Psoas muscle (tissue), 8 donors: ENCODE measurements around the gene IQCH. TPM values are rescaled to one million over a fixed set of nuclear protein-coding genes. Genes with fewer than 3 reads are reported as not detected.

Experiments
- ATAC-seq, 4 donors: fragments of 200-7000 bp; cut with Tn5 transposase; one replicate each; pipeline ENCODE4 v1.9.1; 2020; ENCODE audit warnings: moderate library complexity in 3 of 4, mild to moderate bottlenecking in 2 of 4
- DNase-seq, 2 donors: peaks; one replicate each; pipeline ENCODE4 v3.0.0-alpha.2; 2020
- H3K27ac ChIP-seq: fragments of 200-600 bp; one replicate; pipeline ENCODE4 v1.8.0; 2022
- H3K27me3 ChIP-seq, 3 donors: fragments of 200-600 bp in 1 of 3; one replicate each; pipeline versions ENCODE4 v1.6.1 to v1.8.0; 2013 to 2022; ENCODE audit warnings: low read length in 2 of 3, mild to moderate bottlenecking in 2 of 3, moderate library complexity in 1 of 3; ENCODE audit not compliant: insufficient read depth in 3 of 3
- H3K36me3 ChIP-seq, 2 donors: fragments of 200-600 bp in 1 of 2; one replicate each; pipeline versions ENCODE4 v1.6.1 to v1.8.0; 2013 to 2022; ENCODE audit warnings: low read depth in 1 of 2, mild to moderate bottlenecking in 1 of 2, moderate library complexity in 1 of 2; ENCODE audit not compliant: insufficient read depth in 1 of 2
- H3K4me1 ChIP-seq: fragments of 200-600 bp; one replicate; pipeline ENCODE4 v1.8.0; 2022
- H3K4me3 ChIP-seq: fragments of 200-600 bp; one replicate; pipeline ENCODE4 v1.8.0; 2022; ENCODE audit warnings: mild to moderate bottlenecking
- H3K9me3 ChIP-seq: fragments of 200-600 bp; one replicate; pipeline ENCODE4 v1.8.0; 2022
- CTCF ChIP-seq: fragments of 200-600 bp; IDR thresholded peaks from one replicate; pipeline ENCODE4 v1.8.0; 2022; ENCODE audit warnings: antibody characterized with exemption
- WGBS, 3 donors: extraction: QIAGEN DNeasy Blood & Tissue Kit; methylation state at CpG; one replicate each; pipeline versions ENCODE4 v1.1.6 to v1.1.7; 2013; 5-methylcytosine and 5-hydroxymethylcytosine counted together
- intact Hi-C, 2 donors: fragments of 100-400 bp; cut with DNase I; formaldehyde crosslinking; loops; one replicate each; pipeline versions ENCODE4 v1.11.0 to v1.14.2; 2022
- polyA plus RNA-seq, 3 donors: library from polyadenylated mRNA; stranded (reverse); fragments of 200-250 nt; gene quantifications; one replicate each; pipeline ENCODE4 v1.2.3, GENCODE V29; 2013
- total RNA-seq, 4 donors: library from RNA; stranded (reverse); fragmentation: NEBNext Ultra II Directional in 2 of 4; extraction: Animal tissue kit (Norgen Biotek cat#: 25700) in 2 of 4; gene quantifications; one replicate each; pipeline versions ENCODE4 v1.2.1 to v1.2.4, GENCODE V29; 2021 to 2023
- donor health status: healthy with polysubstance abuse.
- donor health status: DM: no; HTN: no; CAD: no; lungs with moderate emphysema.
- donor health status: Bipolar disorder and iron deficiency.
- donor health status: healthy.
- donor health status: DM: yes; HTN: yes; CAD: no.
- donor health status: DM: no; HTN: no; CAD: no.
- donor health status: DM: no; HTN: no; CAD: no.
- donor health status: DM: yes; HTN: yes; CAD: no.

Gene IQCH
- total and polyA plus RNA-seq, 7 donors: 0.27 to 1.0 (median 0.60) TPM

GRCh38 chr15:67383899-67384298 is 129.3 kb downstream of the IQCH start:
- DNase-seq: no peak

GRCh38 chr15:67384761-67385160 is 130.2 kb downstream of the IQCH start:
- TF ChIP-seq CTCF: no peak
- no peaks in the 10 kb centered on the region for H3K27me3 ChIP-seq
- H3K27ac ChIP-seq: no peak overlapping the region
- 71 to 78% (median 76%) methylated on average over 4 of the region's 4 CpGs for WGBS, 3 donors
- ATAC-seq (no peak), DNase-seq (no peak)
- no peak overlapping the region for H3K4me3 ChIP-seq
- no peaks in the 10 kb centered on the region for H3K4me1 ChIP-seq
- H3K9me3 ChIP-seq: no peaks in the 10 kb centered on the region
- intact Hi-C loops: no loop called here
- no peaks in the 10 kb centered on the region for H3K36me3 ChIP-seq

More at GRCh38 chr15:67383899-67384298, 129.3 kb downstream of the IQCH start:
- Histone ChIP-seq H3K27ac (no peak overlapping the region), H3K4me3 (no peak overlapping the region), H3K4me1 (no peaks in the 10 kb centered on the region), H3K27me3 (no peaks in the 10 kb centered on the region), H3K9me3 (no peaks in the 10 kb centered on the region), H3K36me3 (no peaks in the 10 kb centered on the region)
- 96 to 98% (median 97%) methylated on average over 1 of the region's 1 CpG for WGBS, 3 donors
- no peak for TF ChIP-seq CTCF
- intact Hi-C loops: no loop called here
- ATAC-seq: no peak

GRCh38 chr15:67385971-67386370 is 131.4 kb downstream of the IQCH start:
- no peak for TF ChIP-seq CTCF
- intact Hi-C loops: no loop called here
- DNase-seq (no peak), ATAC-seq (no peak)
- H3K36me3 ChIP-seq: no peaks in the 10 kb centered on the region
- no peaks in the 10 kb centered on the region for H3K4me1 ChIP-seq
- no peak overlapping the region for H3K27ac ChIP-seq
- no peaks in the 10 kb centered on the region for H3K9me3 ChIP-seq
- H3K27me3 ChIP-seq: no peaks in the 10 kb centered on the region
- no peak overlapping the region for H3K4me3 ChIP-seq
- 51 to 64% (median 55%) methylated on average over 1 of the region's 1 CpG for WGBS, 3 donors

GRCh38 chr15:67386947-67387346 is 132.4 kb downstream of the IQCH start:
- H3K4me1 ChIP-seq: no peaks in the 10 kb centered on the region
- TF ChIP-seq CTCF: no peak
- WGBS, 3 donors: 96 to 98% (median 96%) methylated on average over 2 of the region's 2 CpGs
- H3K36me3 ChIP-seq: no peaks in the 10 kb centered on the region
- no peak overlapping the region for H3K27ac ChIP-seq
- no peaks in the 10 kb centered on the region for H3K9me3 ChIP-seq
- intact Hi-C loops: no loop called here
- no peak overlapping the region for H3K4me3 ChIP-seq
- ATAC-seq (no peak), DNase-seq (no peak)
- H3K27me3 ChIP-seq: no peaks in the 10 kb centered on the region

- ATAC-seq (no peak), DNase-seq (no peak)
- TF ChIP-seq CTCF: no peak
- WGBS, 3 donors: 41 to 50% (median 48%) methylated on average over 1 of the region's 1 CpG
- Histone ChIP-seq H3K4me1 (no peaks in the 10 kb centered on the region), H3K36me3 (no peaks in the 10 kb centered on the region), H3K9me3 (no peaks in the 10 kb centered on the region), H3K4me3 (no peak overlapping the region), H3K27me3 (no peaks in the 10 kb centered on the region), H3K27ac (no peak overlapping the region)
- intact Hi-C loops: no loop called here
These were observed 135.4 kb downstream of the IQCH start for GRCh38 chr15:67389975-67390374.
